Natural killer cell (primary cell): ENCODE measurements around the gene FXYD6. TPM values are rescaled to one million over a fixed set of nuclear protein-coding genes. Genes with fewer than 3 reads are reported as not detected.

Experiments
- ATAC-seq, 3 donors: fragments of 150-1000 bp in 2 of 3; fragments of 200-7000 bp in 1 of 3; cut with Tn5 transposase; 1 replicate in 1 of 3; 2 replicates in 2 of 3; pipeline ENCODE4 v1.10.0; 2021; ENCODE audit warnings: mild to moderate bottlenecking in 2 of 3, moderate library complexity in 2 of 3
- DNase-seq, 2 donors: peaks; one replicate each; pipeline versions ENCODE4 v3.0.0 to v3.0.0-alpha.2; 2013 to 2021; ENCODE audit warnings: mixed read lengths in 1 of 2
- H3K27ac ChIP-seq: one replicate; pipeline ENCODE4 v1.5.1; 2013; ENCODE audit warnings: mild to moderate bottlenecking, low read length
- H3K27me3 ChIP-seq: one replicate; pipeline ENCODE4 v1.6.1; 2013; ENCODE audit warnings: low read length; ENCODE audit not compliant: control insufficient read depth, insufficient read depth
- H3K36me3 ChIP-seq: one replicate; pipeline ENCODE4 v1.6.1; 2013; ENCODE audit warnings: low read length; ENCODE audit not compliant: control insufficient read depth, insufficient read depth
- H3K4me1 ChIP-seq: one replicate; pipeline ENCODE4 v1.6.1; 2013; ENCODE audit warnings: low read length; ENCODE audit not compliant: control insufficient read depth, insufficient read depth
- H3K4me3 ChIP-seq: one replicate; pipeline ENCODE4 v1.5.1; 2013; ENCODE audit warnings: low read length
- H3K9me3 ChIP-seq: one replicate; pipeline ENCODE4 v1.6.1; 2013; ENCODE audit warnings: low read length; ENCODE audit not compliant: control insufficient read depth, insufficient read depth
- H3K27ac Mint-ChIP-seq, 2 donors: one replicate each; pipeline ENCODE4 v1.8.0; 2022; ENCODE audit warnings: mild to moderate bottlenecking in 2 of 2, mixed read lengths in 2 of 2, moderate library complexity in 1 of 2
- H3K27me3 Mint-ChIP-seq, 2 donors: one replicate each; pipeline ENCODE4 v1.8.0; 2022; ENCODE audit warnings: low read depth in 2 of 2, mixed read lengths in 2 of 2
- H3K36me3 Mint-ChIP-seq: one replicate; pipeline ENCODE4 v1.8.0; 2022; ENCODE audit warnings: mixed read lengths
- H3K4me1 Mint-ChIP-seq, 2 donors: one replicate each; pipeline ENCODE4 v1.8.0; 2022; ENCODE audit warnings: mixed read lengths in 2 of 2
- H3K4me3 Mint-ChIP-seq: one replicate; pipeline ENCODE4 v1.8.0; 2022; ENCODE audit warnings: mild to moderate bottlenecking, moderate library complexity, mixed read lengths
- H3K9me3 Mint-ChIP-seq, 2 donors: one replicate each; pipeline ENCODE4 v1.8.0; 2022; ENCODE audit warnings: mixed read lengths in 2 of 2
- CTCF ChIP-seq: fragments of 200-600 bp; IDR thresholded peaks from one replicate; pipeline ENCODE4 v1.8.0; 2022; ENCODE audit warnings: antibody characterized with exemption
- WGBS: methylation state at CpG from one replicate; pipeline ENCODE4 v1.1.7; 2013; ENCODE audit warnings: missing lambda C conversion rate; ENCODE audit not compliant: insufficient coverage; 5-methylcytosine and 5-hydroxymethylcytosine counted together
- intact Hi-C: fragments of 100-400 bp; cut with micrococcal nuclease; formaldehyde crosslinking; loops from one replicate; pipeline ENCODE4 v1.14.2; 2022
- total RNA-seq, 4 donors: library from RNA; stranded (reverse); fragments of 120-200 nt in 1 of 4; gene quantifications; one replicate each; pipeline versions ENCODE4 v1.2.3 to v1.2.4, GENCODE V29; 2013 to 2022

The FXYD6 gene
- total RNA-seq, 3 donors from 2014 or later (not counting 1 experiment from before 2014, with no cell fraction given), result 0.20 to 0.90 TPM; not detected in 1

- Histone ChIP-seq H3K4me3 (no peak within 1 kb of the TSS), H3K4me1 (peaks cover 19% of the 10 kb centered on the region), H3K9me3 (no peaks in the 10 kb centered on the region), H3K27ac (no peak within 1 kb of the TSS), H3K27me3 (peaks cover 27% of the 10 kb centered on the region), H3K36me3 (no peaks in the 10 kb centered on the region)
- intact Hi-C loops, result no loop called here
- Mint-ChIP-seq H3K4me1 (peaks cover 0 to 5% of the 10 kb centered on the region in 2 donors), H3K27me3 (peaks cover 53 to 77% of the 10 kb centered on the region in 2 donors), H3K36me3 (no peaks in the 10 kb centered on the region), H3K27ac (no peak within 1 kb of the TSS), H3K4me3 (peak within 1 kb of the TSS; percentile 66), H3K9me3 (no peaks in the 10 kb centered on the region)
- ATAC-seq (peak; percentile 38 to 66 (median 50)), DNase-seq (peak in 1 of 2 donors; percentile 60)
- 8% methylated on average over 66 of the region's 66 CpGs for WGBS
- no peak for TF ChIP-seq CTCF
Measured at GRCh38 chr11:117796872-117797529, 79.5 kb downstream of the FXYD6 start, which contains the start of gene DSCAML1. TSS of gene DSCAML1 (minus strand) at chr11:117797216. CDS start at chr11:117797079, 137 bp downstream.

GRCh38 chr11:117796456-117796871, 80.0 kb downstream of the FXYD6 start:
- no peaks in the 10 kb centered on the region for H3K36me3 ChIP-seq
- peaks cover 19% of the 10 kb centered on the region for H3K4me1 ChIP-seq
- peaks cover 0 to 5% of the 10 kb centered on the region in 2 donors for H3K4me1 Mint-ChIP-seq
- no peak overlapping the region for H3K27ac Mint-ChIP-seq
- TF ChIP-seq CTCF, result no peak
- H3K36me3 Mint-ChIP-seq, result no peaks in the 10 kb centered on the region
- H3K27ac ChIP-seq, result no peak overlapping the region
- WGBS, result 7% methylated on average over 35 of the region's 35 CpGs
- DNase-seq (no peak), ATAC-seq (no peak)
- no peaks in the 10 kb centered on the region for H3K9me3 ChIP-seq
- peaks cover 49 to 73% of the 10 kb centered on the region in 2 donors for H3K27me3 Mint-ChIP-seq
- no peak overlapping the region for H3K4me3 ChIP-seq
- peaks cover 27% of the 10 kb centered on the region for H3K27me3 ChIP-seq
- no peak overlapping the region for H3K4me3 Mint-ChIP-seq
- H3K9me3 Mint-ChIP-seq, result no peaks in the 10 kb centered on the region
- intact Hi-C loops, result no loop called here

GRCh38 chr11:117795638-117796455, 80.6 kb downstream of the FXYD6 start:
- H3K4me3 Mint-ChIP-seq, result no peak overlapping the region
- no peaks in the 10 kb centered on the region for H3K36me3 Mint-ChIP-seq
- Histone ChIP-seq H3K9me3 (no peaks in the 10 kb centered on the region), H3K36me3 (no peaks in the 10 kb centered on the region), H3K4me1 (peaks cover 19% of the 10 kb centered on the region), H3K4me3 (no peak overlapping the region), H3K27ac (no peak overlapping the region), H3K27me3 (peaks cover 27% of the 10 kb centered on the region)
- peaks cover 50 to 75% of the 10 kb centered on the region in 2 donors for H3K27me3 Mint-ChIP-seq
- TF ChIP-seq CTCF, result no peak
- peaks cover 0 to 5% of the 10 kb centered on the region in 2 donors for H3K4me1 Mint-ChIP-seq
- no peaks in the 10 kb centered on the region for H3K9me3 Mint-ChIP-seq
- 12% methylated on average over 53 of the region's 53 CpGs for WGBS
- ATAC-seq, result no peak
- H3K27ac Mint-ChIP-seq, result no peak overlapping the region
- DNase-seq, result peak in 1 of 2 donors; percentile 19
- intact Hi-C loops, result no loop called here
